HT1080 (cell line): ENCODE measurements around the gene FGF2. TPM values are rescaled to one million over a fixed set of nuclear protein-coding genes. Genes with fewer than 3 reads are reported as not detected.
A peak's percentile ranks its signal among the peaks of the same experiment; 100 is the strongest.
"Not testable (repeated sequence)": the region's sequence is repeated elsewhere in the genome, so short reads cannot be mapped to it uniquely, and the experiment has no call there.

Experiments
- DNase-seq: peaks from one replicate; pipeline ENCODE4 v3.0.0-alpha.2; 2015; ENCODE audit warnings: low read depth
- total RNA-seq: library from RNA; depleted of rRNA; stranded (reverse); fragments of >200 nt; shearing (Covaris generic); gene quantifications from 2 replicates; pipeline ENCODE4 v1.2.3, GENCODE V29; 2014; rRNA removed

The FGF2 gene
- total RNA-seq, 1 experiment from 2014 or later, result 16.8 TPM

DNA sequence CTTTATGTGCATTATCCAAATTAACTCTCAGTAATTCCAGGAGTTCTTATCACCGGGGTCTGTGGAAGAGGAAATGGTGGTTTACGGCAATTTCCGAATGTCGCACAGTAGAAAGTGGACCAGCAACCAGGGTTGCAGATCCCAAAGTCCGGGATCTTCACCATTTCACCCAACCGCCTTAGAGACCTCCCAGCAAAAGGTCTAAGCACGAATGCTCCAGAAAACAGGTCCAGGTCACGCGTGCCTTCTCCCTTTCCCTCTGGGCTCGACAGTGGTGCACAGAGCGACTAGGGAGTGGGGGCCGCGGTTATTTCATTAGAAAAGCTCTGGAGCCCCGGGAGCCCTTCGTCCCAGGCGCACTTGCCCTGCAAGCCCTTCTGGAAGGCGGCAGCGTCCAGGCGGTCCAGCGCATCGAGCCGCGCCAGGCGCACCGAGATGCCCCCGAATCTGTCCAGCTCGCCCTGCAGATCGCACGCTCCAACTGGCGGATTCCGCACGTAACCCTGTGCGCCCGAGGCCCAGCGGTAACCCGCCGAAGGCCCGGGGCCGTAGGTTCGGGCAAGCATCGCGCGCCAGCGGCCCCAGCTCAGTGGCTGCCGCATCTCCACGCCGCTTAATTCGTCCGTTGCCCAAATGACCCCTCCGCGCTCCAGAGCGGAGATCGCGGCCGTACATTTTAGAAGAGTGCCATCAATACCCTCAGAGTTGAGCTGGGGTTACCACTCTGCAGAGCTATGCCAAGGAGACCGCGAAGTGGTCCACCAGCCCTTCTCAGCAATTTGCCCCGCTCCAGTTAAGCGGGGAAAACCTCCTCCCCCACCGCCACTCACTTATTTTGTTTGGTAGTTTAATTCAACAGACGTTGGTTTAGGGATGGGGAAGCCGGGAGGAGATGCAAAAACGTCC, 95.6 kb downstream of the FGF2 start, which contains the start of gene NUDT6:
Gene NUDT6 (minus strand): TSS at position 627 of the 906 bp plus-strand sequence. CDS start 25 bp downstream, at position 602.
- peak; percentile 68 for DNase-seq

DNA sequence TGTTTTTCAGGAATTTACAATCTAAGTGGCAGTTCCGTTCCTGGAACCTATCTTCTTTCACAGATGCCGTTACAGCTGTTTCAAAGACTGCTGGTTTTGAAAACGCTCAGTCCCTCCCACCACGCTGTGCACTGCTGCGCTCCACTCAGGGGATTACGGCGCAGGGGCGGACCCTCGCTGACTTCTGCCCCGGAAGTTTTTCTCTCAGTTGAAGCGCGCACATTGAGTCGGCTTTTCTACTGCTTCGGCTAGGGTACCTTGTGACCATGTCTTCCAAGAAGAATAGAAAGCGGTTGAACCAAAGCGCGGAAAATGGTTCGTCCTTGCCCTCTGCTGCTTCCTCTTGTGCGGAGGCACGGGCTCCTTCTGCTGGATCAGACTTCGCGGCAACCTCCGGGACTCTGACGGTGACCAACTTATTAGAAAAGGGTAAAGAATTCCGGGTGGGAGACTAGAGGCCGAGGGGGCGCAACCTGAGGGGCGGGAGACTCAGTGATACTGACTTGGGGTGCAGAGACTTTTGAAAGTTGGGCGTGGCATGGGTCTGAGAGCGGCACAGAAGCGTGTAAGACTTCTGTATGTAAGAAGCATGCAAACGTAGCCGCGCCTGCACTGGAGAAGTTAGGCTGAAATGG, 96.4 kb downstream of the FGF2 start:
- DNase-seq, result peak; percentile 85

DNA sequence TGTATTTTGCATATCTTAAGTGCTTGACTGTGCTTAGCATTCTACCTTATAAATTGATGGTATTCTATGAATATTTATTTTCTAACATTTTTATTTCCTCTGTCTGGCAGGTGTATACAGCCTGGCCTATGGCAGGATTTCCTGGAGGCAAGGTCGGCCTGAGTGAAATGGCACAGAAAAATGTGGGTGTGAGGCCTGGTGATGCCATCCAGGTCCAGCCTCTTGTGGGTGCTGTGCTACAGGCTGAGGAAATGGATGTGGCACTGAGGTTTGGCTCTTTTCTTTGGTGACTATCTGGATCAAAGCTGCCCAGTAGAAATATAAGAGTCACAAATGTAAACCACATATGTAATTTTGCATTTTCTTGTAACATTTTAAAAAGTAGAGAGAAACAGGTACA, 102.3 kb downstream of the FGF2 start:
- no peak for DNase-seq

GRCh38 chr4:122930862-122931261, 104.2 kb downstream of the FGF2 start:
- DNase-seq, result no peak

GRCh38 chr4:122932763-122933162, 106.1 kb downstream of the FGF2 start:
- no peak for DNase-seq

DNA sequence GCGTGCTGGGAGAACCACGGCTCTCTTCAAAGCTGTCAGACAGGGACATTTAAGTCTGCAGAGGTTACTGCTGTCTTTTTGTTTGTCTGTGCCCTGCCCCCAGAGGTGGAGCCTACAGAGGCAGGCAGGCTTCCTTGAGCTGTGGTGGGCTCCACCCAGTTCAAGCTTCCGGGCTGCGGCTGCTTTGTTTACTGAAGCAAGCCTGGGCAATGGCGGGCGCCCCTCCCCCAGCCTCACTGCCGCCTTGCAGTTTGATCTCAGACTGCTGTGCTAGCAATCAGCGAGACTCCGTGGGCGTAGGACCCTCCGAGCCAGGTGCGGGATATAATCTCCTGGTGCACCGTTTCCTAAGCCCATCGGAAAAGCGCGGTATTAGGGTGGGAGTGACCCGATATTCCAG, 118.5 kb downstream of the FGF2 start:
- DNase-seq, result not testable (repeated sequence)

DNA sequence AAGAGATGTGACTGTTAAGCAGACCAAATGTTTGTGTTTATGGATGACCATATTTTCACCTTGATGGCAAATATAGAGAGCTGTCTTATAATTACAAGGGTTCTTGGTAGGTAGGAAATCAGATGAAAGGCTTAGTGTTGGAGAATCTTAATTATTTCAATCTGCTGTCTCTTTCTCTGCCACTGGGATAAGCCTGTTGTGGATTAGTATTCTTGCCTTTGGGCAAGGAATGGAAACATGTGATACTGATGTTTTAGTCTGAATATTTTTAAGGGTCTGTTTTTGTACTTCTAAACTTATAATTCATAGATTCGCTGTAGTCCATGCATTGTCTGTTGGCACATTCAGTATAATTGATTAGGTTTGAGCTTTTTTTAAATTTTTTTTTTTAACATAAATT, 119.5 kb downstream of the FGF2 start:
- no peak for DNase-seq

Other genes starting within 250 kb of the FGF2 start
- not detected in 2 replicates for gene IL21, start 205.8 kb upstream of the FGF2 start, total RNA-seq
- gene BBS12, start 94.1 kb upstream of the FGF2 start, total RNA-seq, result 1.5 and 1.7 TPM in 2 replicates
- gene NUDT6, start 95.8 kb downstream of the FGF2 start, total RNA-seq, result 13.6 and 14.6 TPM in 2 replicates